ENCODE data around the gene DUSP2.
"Not testable (repeated sequence)": the region's sequence is repeated elsewhere in the genome, so short reads cannot be mapped to it uniquely, and the experiment has no call there.

DUSP2 gene

DNA sequence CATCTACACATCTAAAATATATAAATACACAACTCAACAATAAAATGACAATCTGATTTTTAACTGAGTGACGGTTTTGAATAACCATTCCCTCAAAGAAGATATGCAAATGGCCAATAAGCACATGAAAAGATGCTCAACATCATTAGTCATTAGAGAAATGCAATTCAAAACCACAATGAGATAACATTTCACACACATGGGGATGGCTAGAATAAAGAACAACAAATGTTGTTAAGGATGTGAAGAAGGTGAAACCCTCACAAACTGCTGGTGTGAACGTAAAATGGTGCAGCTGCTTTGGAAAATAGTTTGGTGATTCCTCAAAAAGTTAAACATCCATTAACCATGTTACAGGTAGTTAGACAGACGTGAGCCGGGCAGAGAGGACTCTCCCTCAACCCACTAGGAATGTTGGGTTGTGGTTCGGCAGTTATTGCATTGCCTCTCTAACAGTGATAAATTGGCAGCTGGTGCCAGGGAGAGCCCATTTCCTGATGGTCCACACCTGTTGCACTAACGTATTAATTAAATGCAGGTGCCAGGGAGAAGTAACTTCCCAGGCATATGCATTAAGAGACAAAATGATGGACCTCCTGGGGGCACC is 22.3 kb upstream of the DUSP2 start:
- no peak for TF ChIP-seq POLR2A (IDR thresholded peaks at IDR 0.05; ENCODE audit: extremely low read depth, insufficient read length)
- TF ChIP-seq, protein P1, sequence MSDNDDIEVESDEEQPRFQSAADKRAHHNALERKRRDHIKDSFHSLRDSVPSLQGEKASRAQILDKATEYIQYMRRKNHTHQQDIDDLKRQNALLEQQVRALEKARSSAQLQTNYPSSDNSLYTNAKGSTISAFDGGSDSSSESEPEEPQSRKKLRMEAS (IDR thresholded peaks at IDR 0.05; ENCODE audit: low read depth, low read length), result no peak
- TF ChIP-seq, protein P2, sequence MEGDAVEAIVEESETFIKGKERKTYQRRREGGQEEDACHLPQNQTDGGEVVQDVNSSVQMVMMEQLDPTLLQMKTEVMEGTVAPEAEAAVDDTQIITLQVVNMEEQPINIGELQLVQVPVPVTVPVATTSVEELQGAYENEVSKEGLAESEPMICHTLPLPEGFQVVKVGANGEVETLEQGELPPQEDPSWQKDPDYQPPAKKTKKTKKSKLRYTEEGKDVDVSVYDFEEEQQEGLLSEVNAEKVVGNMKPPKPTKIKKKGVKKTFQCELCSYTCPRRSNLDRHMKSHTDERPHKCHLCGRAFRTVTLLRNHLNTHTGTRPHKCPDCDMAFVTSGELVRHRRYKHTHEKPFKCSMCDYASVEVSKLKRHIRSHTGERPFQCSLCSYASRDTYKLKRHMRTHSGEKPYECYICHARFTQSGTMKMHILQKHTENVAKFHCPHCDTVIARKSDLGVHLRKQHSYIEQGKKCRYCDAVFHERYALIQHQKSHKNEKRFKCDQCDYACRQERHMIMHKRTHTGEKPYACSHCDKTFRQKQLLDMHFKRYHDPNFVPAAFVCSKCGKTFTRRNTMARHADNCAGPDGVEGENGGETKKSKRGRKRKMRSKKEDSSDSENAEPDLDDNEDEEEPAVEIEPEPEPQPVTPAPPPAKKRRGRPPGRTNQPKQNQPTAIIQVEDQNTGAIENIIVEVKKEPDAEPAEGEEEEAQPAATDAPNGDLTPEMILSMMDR (IDR thresholded peaks at IDR 0.05; ENCODE audit: low read depth, low read length), result no peak
- TF ChIP-seq MYC (IDR thresholded peaks at IDR 0.05; ENCODE audit: low read depth, low read length), result no peak
- H3K4me3 ChIP-seq (ENCODE audit: low read depth, low read length), result no peak overlapping the region
- no peak for DNase-seq (ENCODE audit: low read depth)

DNA sequence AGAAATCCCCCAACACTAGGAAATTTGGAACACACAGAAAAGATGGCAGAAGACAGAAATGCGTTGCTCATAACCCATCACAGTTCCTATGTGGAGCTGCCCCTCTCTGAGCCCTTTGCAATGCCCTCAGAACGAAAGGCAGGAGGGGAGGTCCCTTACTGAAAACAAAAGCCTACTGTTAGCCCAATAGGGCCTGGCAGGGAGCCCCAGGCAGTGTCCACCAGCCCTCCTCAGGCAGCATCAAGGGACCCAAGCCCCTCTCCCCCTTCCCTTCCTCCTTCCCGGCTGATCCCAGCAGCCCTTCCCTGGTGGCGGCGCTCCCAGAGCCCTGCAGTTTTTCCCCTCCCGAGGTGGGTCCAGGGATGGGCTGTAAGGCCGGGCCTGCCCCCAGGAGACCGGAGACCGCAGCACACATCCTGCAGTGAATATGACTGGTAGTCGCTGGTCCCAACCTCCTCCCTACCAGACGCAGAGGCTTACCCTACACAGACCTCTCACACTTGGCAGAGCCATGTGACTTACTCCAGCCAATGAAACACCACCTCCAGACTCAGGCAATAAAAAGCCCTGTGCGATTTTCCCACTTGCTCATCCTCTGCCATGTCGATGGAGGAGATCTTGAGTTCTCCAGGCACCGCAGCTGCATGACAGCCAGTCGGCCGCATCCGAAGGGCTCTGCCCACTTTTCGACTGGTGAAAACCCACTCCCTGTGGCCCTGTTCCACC is 19.4 kb upstream of the DUSP2 start:
- no peak for DNase-seq (ENCODE audit: low read depth)
- no peak overlapping the region for H3K4me3 ChIP-seq (ENCODE audit: low read depth, low read length)
- TF ChIP-seq POLR2A (IDR thresholded peaks at IDR 0.05; ENCODE audit: extremely low read depth, insufficient read length), result peak; percentile 30
- TF ChIP-seq, protein P2 (IDR thresholded peaks at IDR 0.05; ENCODE audit: low read depth, low read length), result no peak
- TF ChIP-seq, protein P1 (IDR thresholded peaks at IDR 0.05; ENCODE audit: low read depth, low read length), result peak; percentile 81
- 0 out of 2 replicates have a peak, but pooled peaks have one; percentile 12 for TF ChIP-seq MYC (IDR thresholded peaks at IDR 0.05; ENCODE audit: low read depth, low read length)

DNA sequence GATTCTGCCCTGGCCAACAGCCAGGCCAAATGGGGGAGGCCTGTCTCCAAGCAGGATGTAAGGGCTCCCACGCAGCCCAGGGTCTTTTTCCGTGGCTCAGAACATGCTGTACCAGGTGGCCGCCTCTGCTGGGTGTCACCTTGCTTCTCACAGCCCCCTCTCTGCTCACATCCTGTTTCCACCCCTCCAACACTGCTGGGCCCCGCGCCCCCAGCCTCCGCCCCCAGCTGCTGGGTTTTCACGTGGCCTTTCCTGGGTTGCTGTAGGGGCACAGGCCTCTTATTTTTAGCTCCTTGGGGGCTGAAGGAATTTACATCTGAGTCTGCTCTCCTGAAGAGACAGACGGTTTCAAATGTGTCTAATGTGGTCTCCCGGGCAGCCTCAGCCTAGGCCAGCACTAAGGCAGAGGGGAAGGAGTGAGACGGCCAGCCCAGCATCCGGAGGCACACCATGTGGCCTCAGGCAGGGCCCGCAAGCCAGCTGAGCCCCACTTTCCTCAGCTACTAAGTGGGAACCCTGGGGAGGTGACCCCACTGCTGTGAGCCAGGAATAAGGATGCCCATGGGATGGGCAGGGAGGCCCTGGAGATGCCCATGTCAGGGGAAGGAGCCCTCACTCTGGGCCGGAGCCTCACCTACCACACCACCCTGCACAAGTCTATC is 18.7 kb upstream of the DUSP2 start:
- peak; percentile 46 for DNase-seq (ENCODE audit: low read depth)
- TF ChIP-seq, protein P2 (IDR thresholded peaks at IDR 0.05; ENCODE audit: low read depth, low read length), result no peak
- TF ChIP-seq, protein P1 (IDR thresholded peaks at IDR 0.05; ENCODE audit: low read depth, low read length), result 0 out of 2 replicates have a peak, but pooled peaks have one; percentile 5
- H3K4me3 ChIP-seq (ENCODE audit: low read depth, low read length), result no peak overlapping the region

DNA sequence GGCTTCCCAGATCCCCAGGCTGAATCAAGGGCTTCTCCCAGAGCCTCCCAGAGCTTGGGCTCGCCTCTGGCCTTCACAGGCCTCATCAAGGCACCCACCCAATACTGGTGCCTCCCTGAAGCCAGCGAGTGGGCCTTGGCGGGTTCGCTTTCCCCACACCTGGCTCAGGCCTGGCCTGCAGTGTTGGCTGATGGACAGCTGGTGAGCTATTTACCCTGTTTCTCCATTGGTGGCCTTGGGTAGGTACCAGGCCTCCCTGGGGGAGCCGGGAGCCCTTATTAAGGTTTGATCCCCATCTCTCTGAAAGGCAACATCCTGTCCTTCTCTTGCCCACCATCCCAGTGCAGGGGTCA is 18.2 kb upstream of the DUSP2 start:
- TF ChIP-seq, protein P2 (IDR thresholded peaks at IDR 0.05; ENCODE audit: low read depth, low read length), result no peak
- TF ChIP-seq MYC (IDR thresholded peaks at IDR 0.05; ENCODE audit: low read depth, low read length), result no peak
- TF ChIP-seq, protein P1 (IDR thresholded peaks at IDR 0.05; ENCODE audit: low read depth, low read length), result no peak
- no peak for TF ChIP-seq POLR2A (IDR thresholded peaks at IDR 0.05; ENCODE audit: extremely low read depth, insufficient read length)
- H3K4me3 ChIP-seq (ENCODE audit: low read depth, low read length), result no peak overlapping the region
- DNase-seq (ENCODE audit: low read depth), result no peak

DNA sequence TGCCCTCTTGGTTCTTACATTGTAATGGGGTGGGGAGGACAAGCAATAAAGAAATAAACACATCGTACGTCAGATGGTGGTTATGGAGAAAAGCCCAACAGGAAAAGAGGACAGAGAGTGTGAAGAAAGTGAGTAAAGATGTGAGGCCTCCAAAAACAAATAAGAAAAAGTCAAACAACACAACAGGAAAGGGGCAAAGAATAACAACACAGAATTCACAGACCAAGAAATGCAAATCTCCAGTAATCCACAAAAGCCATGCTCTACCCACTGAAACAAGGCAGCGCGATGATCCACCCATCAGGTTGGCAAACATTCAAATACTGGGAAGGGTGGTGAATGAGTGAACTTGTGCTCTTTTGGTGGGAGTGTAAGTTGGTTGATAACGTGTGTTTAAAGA is 16.7 kb upstream of the DUSP2 start:
- no peak for DNase-seq (ENCODE audit: low read depth)
- TF ChIP-seq, protein P1 (IDR thresholded peaks at IDR 0.05; ENCODE audit: low read depth, low read length), result no peak
- TF ChIP-seq POLR2A (IDR thresholded peaks at IDR 0.05; ENCODE audit: extremely low read depth, insufficient read length) (no peak), MYC (IDR thresholded peaks at IDR 0.05; ENCODE audit: low read depth, low read length) (no peak)
- TF ChIP-seq, protein P2 (IDR thresholded peaks at IDR 0.05; ENCODE audit: low read depth, low read length), result no peak
- no peak overlapping the region for H3K4me3 ChIP-seq (ENCODE audit: low read depth, low read length)

DNA sequence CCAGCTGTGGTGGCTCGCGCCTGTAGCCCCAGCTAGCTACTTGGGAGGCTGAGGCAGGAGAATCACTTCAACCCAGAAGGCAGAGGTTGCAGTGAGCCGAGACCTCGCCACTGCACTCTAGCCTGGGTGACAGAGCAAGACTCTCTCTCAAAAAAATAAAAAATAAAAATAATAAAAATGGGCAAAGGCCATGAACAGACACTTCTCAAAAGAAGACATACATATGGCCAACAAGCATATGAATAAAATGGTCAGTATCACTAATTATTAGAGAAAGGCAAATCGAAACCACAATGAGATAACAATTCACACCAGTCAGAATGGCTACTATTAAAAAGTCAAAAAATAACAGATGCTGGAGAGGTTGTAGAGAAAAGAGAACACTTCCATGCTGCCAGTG is 15.1 kb upstream of the DUSP2 start:
- not testable (repeated sequence) for DNase-seq (ENCODE audit: low read depth); H3K4me3 ChIP-seq (ENCODE audit: low read depth, low read length)
